PC-3 (cell line): ENCODE data around the gene TRDMT1. TPM values are rescaled to one million over a fixed set of nuclear protein-coding genes. Genes with fewer than 3 reads are reported as not detected.

ENCODE experiments used
- ATAC-seq: fragments of 200-7000 bp; cut with Tn5 transposase; 2 replicates; pipeline ENCODE4 v1.9.1; 2020; ENCODE audit warnings: mild to moderate bottlenecking, moderate library complexity
- BruUV-seq: library from RNA; stranded (reverse); fragments of 400-500 nt; replicated peaks from 2 replicates; lab custom pipeline; 2021; lab: Mats Ljungman, UMichigan
- CTCF ChIA-PET: fragments of 300-600 bp; sonication (Branson Sonifier 250); formaldehyde crosslinking; loops from one replicate; lab custom pipeline; 2022; ENCODE audit warnings: antibody characterized with exemption; lab: Charles Lee
- POLR2A ChIA-PET: fragments of 300-600 bp; sonication (Branson Sonifier 250); formaldehyde crosslinking; loops from one replicate; lab custom pipeline; 2022; ENCODE audit warnings: antibody characterized with exemption; ENCODE audit not compliant: unreplicated experiment; lab: Charles Lee
- DNase-seq: peaks from one replicate; pipeline ENCODE4 v3.0.0-alpha.2; 2015
- H2AFZ ChIP-seq: fragments of 300-600 bp; sonication (generic); 2 replicates; pipeline ENCODE4 v1.6.0; 2016; ENCODE audit warnings: antibody characterized with exemption, low read length
- H3F3A ChIP-seq: fragments of 300-600 bp; sonication (generic); one replicate; pipeline ENCODE4 v1.6.0; 2017; ENCODE audit warnings: antibody characterized with exemption, low read length, control low read depth, mild to moderate bottlenecking; ENCODE audit not compliant: unreplicated experiment
- H3K27ac ChIP-seq: fragments of 300-600 bp; sonication (generic); 2 replicates; pipeline ENCODE4 v1.5.1; 2016; ENCODE audit warnings: mild to moderate bottlenecking, low read length
- H3K27me3 ChIP-seq: fragments of 300-600 bp; sonication (generic); 2 replicates; pipeline ENCODE4 v1.6.1; 2016; ENCODE audit warnings: low read length, mixed read lengths
- H3K36me3 ChIP-seq: fragments of 300-600 bp; sonication (generic); 2 replicates; pipeline ENCODE4 v1.6.1; 2016; ENCODE audit warnings: low read depth, mixed run types, low read length, mixed read lengths
- H3K4me1 ChIP-seq: fragments of 300-600 bp; sonication (generic); 2 replicates; pipeline ENCODE4 v1.5.1; 2016; ENCODE audit warnings: low read length; ENCODE audit not compliant: insufficient read depth
- H3K4me2 ChIP-seq: fragments of 300-600 bp; sonication (generic); 2 replicates; pipeline ENCODE4 v1.6.0; 2016; ENCODE audit warnings: low read length
- H3K4me3 ChIP-seq: fragments of 300-600 bp; sonication (generic); 2 replicates; pipeline ENCODE4 v1.5.1; 2016; ENCODE audit warnings: mild to moderate bottlenecking, low read length, mixed read lengths
- H3K79me2 ChIP-seq: fragments of 300-600 bp; sonication (generic); 2 replicates; pipeline ENCODE4 v1.6.1; 2017; ENCODE audit warnings: low read length, mixed read lengths
- H3K9ac ChIP-seq: fragments of 300-600 bp; sonication (generic); 2 replicates; pipeline ENCODE4 v1.6.0; 2016; ENCODE audit warnings: mild to moderate bottlenecking, low read length
- H3K9me2 ChIP-seq: fragments of 300-600 bp; sonication (generic); replicated peaks from 2 replicates; pipeline ENCODE4 v1.6.1; 2016; ENCODE audit warnings: mixed run types, low read length, mixed read lengths
- H3K9me3 ChIP-seq: fragments of 300-600 bp; sonication (generic); 2 replicates; pipeline ENCODE4 v1.6.1; 2016; ENCODE audit warnings: low read length, mixed read lengths
- H4K20me1 ChIP-seq: fragments of 300-600 bp; sonication (generic); 2 replicates; pipeline ENCODE4 v1.6.1; 2016; ENCODE audit warnings: low read length, mixed read lengths
- EZH2 ChIP-seq: fragments of 300-600 bp; sonication (generic); IDR thresholded peaks from one replicate; pipeline ENCODE4 v1.6.1; 2017; ENCODE audit warnings: antibody characterized with exemption, mild to moderate bottlenecking, low read length; ENCODE audit not compliant: unreplicated experiment
- EZH2phosphoT487 ChIP-seq: fragments of 300-600 bp; sonication (generic); IDR thresholded peaks from 2 replicates; pipeline ENCODE4 v1.6.1; 2018; ENCODE audit warnings: mild to moderate bottlenecking, antibody characterized with exemption, low read length, borderline replicate concordance
- intact Hi-C: fragments of 100-400 bp; cut with micrococcal nuclease; formaldehyde crosslinking; loops from 2 replicates; pipeline ENCODE4 v1.9.0; 2023
- total RNA-seq: library from RNA; depleted of rRNA; stranded (reverse); fragments of >200 nt; gene quantifications from 2 replicates; pipeline ENCODE4 v1.2.3, GENCODE V29; 2014
- TF ChIP-seq, protein P1 (sequence below): fragments of 300-600 bp; sonication (generic); conservative IDR thresholded peaks from 2 replicates; pipeline ENCODE4 v1.5.1; 2017; ENCODE audit warnings: antibody characterized with exemption, low read depth, mild to moderate bottlenecking, low read length

TRDMT1 gene
- total RNA-seq, 1 experiment from 2014 or later: 2.0 TPM

DNA sequence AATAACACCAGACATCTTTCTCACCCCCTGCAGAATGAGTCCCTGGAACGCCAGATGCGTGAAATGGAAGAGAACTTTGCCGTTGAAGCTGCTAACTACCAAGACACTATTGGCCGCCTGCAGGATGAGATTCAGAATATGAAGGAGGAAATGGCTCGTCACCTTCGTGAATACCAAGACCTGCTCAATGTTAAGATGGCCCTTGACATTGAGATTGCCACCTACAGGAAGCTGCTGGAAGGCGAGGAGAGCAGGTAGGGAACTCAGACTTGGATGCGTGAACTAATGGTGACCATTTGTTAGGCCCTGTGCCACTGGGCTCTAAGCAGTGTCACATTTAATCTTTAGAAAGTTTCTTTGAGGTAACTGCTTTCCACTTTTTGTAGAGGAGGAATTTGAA lies 33.7 kb upstream of the TRDMT1 start:
- no peak for DNase-seq
- Histone ChIP-seq H4K20me1 (peaks cover 16% of the 10 kb centered on the region), H3K4me3 (no peak overlapping the region), H3F3A (no peaks in the 10 kb centered on the region), H3K36me3 (peaks cover 21% of the 10 kb centered on the region), H3K9me3 (no peaks in the 10 kb centered on the region), H3K27ac (no peak overlapping the region), H3K9me2 (no peaks in the 10 kb centered on the region), H3K27me3 (no peaks in the 10 kb centered on the region), H3K4me2 (no peak overlapping the region), H3K4me1 (0 out of 2 replicates have a peak, but pooled peaks cover 3% of the 10 kb centered on the region), H3K79me2 (peaks cover 22% of the 10 kb centered on the region), H3K9ac (no peak overlapping the region), H2AFZ (no peak overlapping the region)
- TF ChIP-seq, protein P1, sequence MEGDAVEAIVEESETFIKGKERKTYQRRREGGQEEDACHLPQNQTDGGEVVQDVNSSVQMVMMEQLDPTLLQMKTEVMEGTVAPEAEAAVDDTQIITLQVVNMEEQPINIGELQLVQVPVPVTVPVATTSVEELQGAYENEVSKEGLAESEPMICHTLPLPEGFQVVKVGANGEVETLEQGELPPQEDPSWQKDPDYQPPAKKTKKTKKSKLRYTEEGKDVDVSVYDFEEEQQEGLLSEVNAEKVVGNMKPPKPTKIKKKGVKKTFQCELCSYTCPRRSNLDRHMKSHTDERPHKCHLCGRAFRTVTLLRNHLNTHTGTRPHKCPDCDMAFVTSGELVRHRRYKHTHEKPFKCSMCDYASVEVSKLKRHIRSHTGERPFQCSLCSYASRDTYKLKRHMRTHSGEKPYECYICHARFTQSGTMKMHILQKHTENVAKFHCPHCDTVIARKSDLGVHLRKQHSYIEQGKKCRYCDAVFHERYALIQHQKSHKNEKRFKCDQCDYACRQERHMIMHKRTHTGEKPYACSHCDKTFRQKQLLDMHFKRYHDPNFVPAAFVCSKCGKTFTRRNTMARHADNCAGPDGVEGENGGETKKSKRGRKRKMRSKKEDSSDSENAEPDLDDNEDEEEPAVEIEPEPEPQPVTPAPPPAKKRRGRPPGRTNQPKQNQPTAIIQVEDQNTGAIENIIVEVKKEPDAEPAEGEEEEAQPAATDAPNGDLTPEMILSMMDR: peak; percentile 27; the same call in 1 of the 2 replicates
- no peak for TF ChIP-seq EZH2phosphoT487
- ChIA-PET CTCF (no interaction called here), POLR2A (no interaction called here)
- no peak for ATAC-seq
- no TSS peak for BruUV-seq
- intact Hi-C loops: no loop called here

DNA sequence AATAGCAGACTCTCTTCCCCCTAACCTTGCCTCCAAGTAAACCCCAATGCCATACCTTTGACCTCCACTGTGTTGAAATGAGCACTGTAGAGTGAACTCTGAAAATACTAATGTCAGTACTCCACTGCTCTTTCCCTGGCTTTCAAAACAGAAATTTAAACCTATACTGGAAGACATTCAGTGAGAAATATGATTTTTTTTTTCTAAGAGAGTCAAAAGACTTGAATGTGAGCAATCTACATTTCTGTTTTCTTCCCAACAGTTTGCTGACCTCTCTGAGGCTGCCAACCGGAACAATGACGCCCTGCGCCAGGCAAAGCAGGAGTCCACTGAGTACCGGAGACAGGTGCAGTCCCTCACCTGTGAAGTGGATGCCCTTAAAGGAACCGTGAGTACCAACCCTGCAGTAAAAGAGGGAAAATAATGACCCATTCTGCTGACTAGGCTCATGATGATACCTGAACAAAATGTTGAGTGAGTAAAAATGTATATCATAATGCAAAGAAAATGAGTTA lies 33.0 kb upstream of the TRDMT1 start:
- Histone ChIP-seq H3F3A (no peaks in the 10 kb centered on the region), H3K27me3 (no peaks in the 10 kb centered on the region), H2AFZ (no peak overlapping the region), H3K36me3 (peaks cover 21% of the 10 kb centered on the region), H3K4me3 (no peak overlapping the region), H4K20me1 (peaks cover 16% of the 10 kb centered on the region), H3K4me1 (0 out of 2 replicates have a peak, but pooled peaks cover 3% of the 10 kb centered on the region), H3K4me2 (no peak overlapping the region), H3K9me3 (no peaks in the 10 kb centered on the region), H3K27ac (no peak overlapping the region), H3K79me2 (peaks cover 28% of the 10 kb centered on the region), H3K9me2 (no peaks in the 10 kb centered on the region), H3K9ac (no peak overlapping the region)
- intact Hi-C loops: no loop called here
- DNase-seq: no peak
- ChIA-PET CTCF (no interaction called here), POLR2A (no interaction called here)
- no TSS peak for BruUV-seq
- ATAC-seq: no peak
- TF ChIP-seq EZH2phosphoT487 (no peak), EZH2 (no peak)
- TF ChIP-seq, protein P1: no peak

DNA sequence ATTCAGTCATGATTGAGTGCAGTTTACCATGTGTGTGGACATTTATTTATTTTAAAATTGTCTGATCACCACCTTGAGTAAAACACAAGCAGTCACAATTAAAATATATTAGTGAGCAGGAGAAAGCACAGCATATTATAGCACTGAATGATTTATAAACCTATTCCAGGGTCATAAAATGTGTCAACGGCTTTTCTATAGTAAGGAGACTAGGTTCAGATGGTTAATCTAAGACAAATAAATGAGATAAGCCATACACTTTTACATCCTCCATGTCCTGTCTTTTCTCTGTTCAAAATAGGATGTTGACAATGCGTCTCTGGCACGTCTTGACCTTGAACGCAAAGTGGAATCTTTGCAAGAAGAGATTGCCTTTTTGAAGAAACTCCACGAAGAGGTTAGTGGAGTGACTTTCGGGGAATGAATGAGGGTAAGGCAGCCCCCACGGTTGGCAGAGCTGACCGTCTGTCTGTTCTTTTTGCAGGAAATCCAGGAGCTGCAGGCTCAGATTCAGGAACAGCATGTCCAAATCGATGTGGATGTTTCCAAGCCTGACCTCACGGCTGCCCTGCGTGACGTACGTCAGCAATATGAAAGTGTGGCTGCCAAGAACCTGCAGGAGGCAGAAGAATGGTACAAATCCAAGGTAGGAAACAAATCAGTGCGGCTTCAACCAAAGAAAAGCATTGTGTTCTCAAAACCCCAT lies 32.0 kb upstream of the TRDMT1 start:
- H3K4me3 ChIP-seq: no peak overlapping the region

More for the DNA sequence above, 32.0 kb upstream of the TRDMT1 start:
- CTCF ChIA-PET: no interaction called here
- Histone ChIP-seq H3F3A (no peaks in the 10 kb centered on the region), H4K20me1 (peaks cover 16% of the 10 kb centered on the region), H3K36me3 (peaks cover 21% of the 10 kb centered on the region), H3K9me2 (no peaks in the 10 kb centered on the region), H3K79me2 (peaks cover 31% of the 10 kb centered on the region), H2AFZ (no peak overlapping the region), H3K4me2 (no peak overlapping the region), H3K9me3 (no peaks in the 10 kb centered on the region), H3K27me3 (no peaks in the 10 kb centered on the region), H3K27ac (no peak overlapping the region), H3K9ac (no peak overlapping the region), H3K4me1 (no peaks in the 10 kb centered on the region)
- TF ChIP-seq EZH2 (no peak), EZH2phosphoT487 (no peak)
- TF ChIP-seq, protein P1: no peak
- BruUV-seq: no TSS peak
- POLR2A ChIA-PET: no interaction called here
- intact Hi-C loops: no loop called here
- DNase-seq (no peak), ATAC-seq (no peak)
